GM23248 (cell line): ENCODE results near the gene GABRG3.

Source experiments
- EZH2 ChIP-seq: fragments of 200-600 bp; sonication (generic); IDR thresholded peaks from 2 replicates; pipeline ENCODE4 v1.6.1; 2018; ENCODE audit warnings: antibody characterized with exemption, mild to moderate bottlenecking; ENCODE audit not compliant: insufficient read depth, poor library complexity, severe bottlenecking
- EZH2phosphoT487 ChIP-seq: fragments of 200-600 bp; sonication (generic); IDR thresholded peaks from 2 replicates; pipeline ENCODE4 v1.6.1; 2018; ENCODE audit warnings: antibody characterized with exemption, moderate library complexity, mild to moderate bottlenecking, low read depth; ENCODE audit not compliant: insufficient read depth

- TF ChIP-seq EZH2 = no peak
- TF ChIP-seq EZH2phosphoT487 = no peak
Observed at GRCh38 chr15:27530994-27531393, 560.0 kb downstream of the GABRG3 start.
